ENCODE results near the gene FUCA1.

Gene FUCA1

DNA sequence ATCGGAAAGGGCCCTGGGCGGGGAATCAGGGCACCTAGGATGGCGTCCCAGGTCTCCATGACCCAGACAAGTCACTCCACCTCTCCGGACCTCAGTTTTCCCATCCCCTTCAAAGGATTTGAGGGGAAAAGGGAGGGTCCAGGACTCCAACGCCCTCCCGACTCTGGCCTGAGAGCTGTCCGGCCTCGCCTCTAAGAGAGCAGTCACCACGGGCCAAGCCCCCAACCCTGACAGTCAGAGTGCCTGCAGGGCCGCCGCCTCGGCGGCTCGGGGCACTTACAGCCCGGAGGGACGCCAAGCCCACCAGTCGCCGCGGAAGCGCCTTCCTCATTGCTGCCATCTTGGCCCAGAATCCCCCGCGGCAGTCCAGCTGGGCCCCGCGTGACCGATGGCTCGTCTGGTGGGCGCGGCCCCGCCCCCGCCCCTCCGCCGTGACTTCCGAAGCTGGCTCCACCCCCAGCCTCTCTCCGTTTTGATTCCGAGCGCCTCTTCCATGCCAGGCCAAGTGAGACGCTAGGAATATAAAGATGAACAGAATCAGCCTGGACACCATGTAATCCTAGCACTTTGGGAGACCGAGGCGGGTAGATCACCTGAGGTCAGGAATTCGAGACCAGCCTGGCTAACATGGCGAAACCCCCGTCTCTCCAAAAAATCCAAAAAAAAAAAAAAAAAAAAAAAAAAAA is 42.9 kb downstream of the FUCA1 start, which contains the start of gene HMGCL:
Gene HMGCL (minus strand): TSS at position 354 of the 686 bp plus-strand sequence. CDS start 14 bp downstream, at position 340.
- TF ChIP-seq, protein P1, sequence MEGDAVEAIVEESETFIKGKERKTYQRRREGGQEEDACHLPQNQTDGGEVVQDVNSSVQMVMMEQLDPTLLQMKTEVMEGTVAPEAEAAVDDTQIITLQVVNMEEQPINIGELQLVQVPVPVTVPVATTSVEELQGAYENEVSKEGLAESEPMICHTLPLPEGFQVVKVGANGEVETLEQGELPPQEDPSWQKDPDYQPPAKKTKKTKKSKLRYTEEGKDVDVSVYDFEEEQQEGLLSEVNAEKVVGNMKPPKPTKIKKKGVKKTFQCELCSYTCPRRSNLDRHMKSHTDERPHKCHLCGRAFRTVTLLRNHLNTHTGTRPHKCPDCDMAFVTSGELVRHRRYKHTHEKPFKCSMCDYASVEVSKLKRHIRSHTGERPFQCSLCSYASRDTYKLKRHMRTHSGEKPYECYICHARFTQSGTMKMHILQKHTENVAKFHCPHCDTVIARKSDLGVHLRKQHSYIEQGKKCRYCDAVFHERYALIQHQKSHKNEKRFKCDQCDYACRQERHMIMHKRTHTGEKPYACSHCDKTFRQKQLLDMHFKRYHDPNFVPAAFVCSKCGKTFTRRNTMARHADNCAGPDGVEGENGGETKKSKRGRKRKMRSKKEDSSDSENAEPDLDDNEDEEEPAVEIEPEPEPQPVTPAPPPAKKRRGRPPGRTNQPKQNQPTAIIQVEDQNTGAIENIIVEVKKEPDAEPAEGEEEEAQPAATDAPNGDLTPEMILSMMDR (IDR thresholded peaks at IDR 0.05; ENCODE audit: control insufficient read depth, insufficient read depth, low read depth, low read length, missing control alignments), result no peak
- DNase-seq (ENCODE audit: low read depth), result peak; percentile 42
- peak within 1 kb of the TSS; percentile 92 for H3K4me3 ChIP-seq (ENCODE audit: control insufficient read depth, low read depth, low read length)

- DNase-seq (ENCODE audit: low read depth), result no peak
- peak overlapping the region; percentile 92 for H3K4me3 ChIP-seq (ENCODE audit: control insufficient read depth, low read depth, low read length)
- TF ChIP-seq, protein P1 (IDR thresholded peaks at IDR 0.05; ENCODE audit: control insufficient read depth, insufficient read depth, low read depth, low read length, missing control alignments), result no peak
These were observed 43.4 kb downstream of the FUCA1 start for GRCh38 chr1:23824711-23825075.

DNA sequence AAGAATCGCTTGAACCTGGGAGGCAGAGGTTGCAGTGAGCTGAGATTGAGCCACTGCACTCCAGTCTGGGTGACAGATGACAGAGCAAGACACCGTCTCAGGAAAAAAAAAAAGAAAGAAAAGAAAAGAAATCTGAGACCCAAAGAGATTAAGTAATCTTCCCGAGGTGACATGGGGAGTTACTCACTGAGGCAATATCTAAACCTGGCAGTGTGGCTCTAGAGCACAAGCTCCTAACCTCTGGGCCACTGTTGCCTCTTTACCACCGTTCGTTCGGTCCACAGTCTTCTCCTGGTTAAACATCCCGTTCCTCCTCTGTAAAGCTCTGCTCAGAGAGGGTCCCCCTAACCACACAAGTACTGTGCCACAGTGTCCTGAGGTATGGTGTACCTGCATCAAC is 44.3 kb downstream of the FUCA1 start:
- no peak for DNase-seq (ENCODE audit: low read depth)
- TF ChIP-seq, protein P1 (IDR thresholded peaks at IDR 0.05; ENCODE audit: control insufficient read depth, insufficient read depth, low read depth, low read length, missing control alignments), result no peak
- H3K4me3 ChIP-seq (ENCODE audit: control insufficient read depth, low read depth, low read length), result no peak overlapping the region

DNA sequence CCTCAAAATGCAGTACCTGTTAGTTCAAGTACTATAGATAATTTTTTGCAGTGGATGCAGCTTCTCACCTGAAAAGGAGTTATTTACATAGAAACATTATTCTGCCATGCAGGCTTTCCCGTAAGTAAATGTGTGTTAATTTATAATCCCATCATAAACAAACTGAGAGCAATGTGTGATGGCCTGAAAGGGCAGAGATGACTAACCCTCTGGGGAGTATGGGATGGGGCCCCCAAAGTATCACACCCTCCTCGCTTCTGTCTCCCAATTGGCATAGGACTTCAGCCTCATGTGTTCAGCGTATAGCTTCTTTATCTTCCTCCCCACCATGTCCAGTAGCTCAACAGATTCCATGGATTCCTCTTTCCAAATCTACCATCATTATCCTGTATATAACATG is 50.5 kb downstream of the FUCA1 start:
- no peak for DNase-seq (ENCODE audit: low read depth)
- TF ChIP-seq, protein P1 (IDR thresholded peaks at IDR 0.05; ENCODE audit: control insufficient read depth, insufficient read depth, low read depth, low read length, missing control alignments), result no peak
- H3K4me3 ChIP-seq (ENCODE audit: control insufficient read depth, low read depth, low read length), result no peak overlapping the region

- H3K4me3 ChIP-seq (ENCODE audit: control insufficient read depth, low read depth, low read length), result no peak overlapping the region
- TF ChIP-seq, protein P1 (IDR thresholded peaks at IDR 0.05; ENCODE audit: control insufficient read depth, insufficient read depth, low read depth, low read length, missing control alignments), result no peak
- no peak for DNase-seq (ENCODE audit: low read depth)
These were observed 51.2 kb downstream of the FUCA1 start for GRCh38 chr1:23816906-23817305.

DNA sequence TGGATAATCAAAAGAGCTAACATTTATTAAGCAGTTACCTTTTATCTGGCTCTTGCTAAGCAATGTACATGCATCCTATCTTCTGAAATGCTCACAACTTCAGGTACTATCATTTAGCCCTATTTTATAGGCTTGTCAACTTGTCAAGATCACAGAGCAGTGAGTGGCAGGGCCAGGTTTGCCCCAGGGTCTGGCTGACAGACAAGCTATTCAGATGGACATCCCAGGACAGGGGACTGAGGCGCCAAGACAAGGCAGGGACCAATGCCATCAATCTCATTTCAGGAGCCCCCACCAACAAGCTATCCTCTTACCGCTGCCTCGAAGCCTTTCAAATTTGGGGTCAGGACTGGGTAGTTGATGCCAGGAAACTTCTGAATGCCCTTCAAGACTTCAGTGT is 51.7 kb downstream of the FUCA1 start:
- DNase-seq (ENCODE audit: low read depth), result no peak
- H3K4me3 ChIP-seq (ENCODE audit: control insufficient read depth, low read depth, low read length), result no peak overlapping the region
- TF ChIP-seq, protein P1 (IDR thresholded peaks at IDR 0.05; ENCODE audit: control insufficient read depth, insufficient read depth, low read depth, low read length, missing control alignments), result no peak
